K562 (cell line): Measurements from ENCODE around the gene MARVELD1. TPM values are rescaled to one million over a fixed set of nuclear protein-coding genes. Genes with fewer than 3 reads are reported as not detected.

Experiments
- ARNT ChIP-seq, 2 experiments: fragments of 450-650 bp; IDR thresholded peaks; 2 replicates each; pipeline ENCODE4 v1.6.1; 2016; ENCODE audit warnings: mild to moderate bottlenecking in 1 of 2
- BACH1 ChIP-seq: fragments of 200-800 bp; sonication (Bioruptor generic); IDR thresholded peaks from 2 replicates; pipeline ENCODE4 v1.6.1; 2016; ENCODE audit warnings: missing genetic modification characterization, missing compliant biosample characterization
- CBX3 ChIP-seq, 2 experiments: IDR thresholded peaks; 1 replicate in 1 of 2; 2 replicates in 1 of 2; pipeline ENCODE4 v1.6.1; 2012; ENCODE audit warnings: inconsistent platforms in 2 of 2, low read length in 2 of 2, borderline replicate concordance in 1 of 2, control low read depth in 1 of 2
- CSDE1 ChIP-seq, 2 experiments: fragments of 450-650 bp; IDR thresholded peaks; 2 replicates each; pipeline ENCODE4 v1.6.1; 2016; ENCODE audit warnings: mild to moderate bottlenecking in 1 of 2
- HMGXB4 ChIP-seq: sonication (generic); formaldehyde crosslinking; IDR thresholded peaks from 2 replicates; pipeline ENCODE4 v1.8.1; 2023; ENCODE audit warnings: mild to moderate bottlenecking, missing genetic modification reagents
- L3MBTL2 ChIP-seq: fragments of 450-650 bp; IDR thresholded peaks from 2 replicates; pipeline ENCODE4 v1.6.1; 2016; ENCODE audit warnings: mild to moderate bottlenecking, moderate library complexity
- MITF ChIP-seq: IDR thresholded peaks from 2 replicates; pipeline ENCODE4 v1.6.1; 2014; ENCODE audit warnings: antibody characterized with exemption
- NFATC3 ChIP-seq: fragments of 450-650 bp; IDR thresholded peaks from 2 replicates; pipeline ENCODE4 v1.6.1; 2017; ENCODE audit warnings: mild to moderate bottlenecking
- NFE2L1 ChIP-seq: fragments of 450-650 bp; IDR thresholded peaks from 2 replicates; pipeline ENCODE4 v1.6.1; 2016; ENCODE audit warnings: missing genetic modification characterization, low read depth, mild to moderate bottlenecking, missing compliant biosample characterization, moderate library complexity, borderline replicate concordance
- NONO ChIP-seq, 2 experiments: fragments of 200-400 bp in 1 of 2; fragments of 450-650 bp in 1 of 2; formaldehyde crosslinking in 1 of 2; IDR thresholded peaks; 2 replicates each; pipeline ENCODE4 v1.6.1; 2017; ENCODE audit warnings: low read depth in 2 of 2, mild to moderate bottlenecking in 2 of 2, moderate library complexity in 2 of 2, low read length in 1 of 2
- NR2C1 ChIP-seq, 2 experiments: fragments of 450-650 bp; IDR thresholded peaks; 2 replicates each; pipeline ENCODE4 v1.6.1; 2017; ENCODE audit warnings: mild to moderate bottlenecking in 2 of 2, antibody characterized with exemption in 1 of 2, inconsistent platforms in 1 of 2, missing compliant biosample characterization in 1 of 2, missing genetic modification characterization in 1 of 2
- PHF8 ChIP-seq: fragments of 200-600 bp; sonication (generic); IDR thresholded peaks from 2 replicates; pipeline ENCODE4 v1.6.1; 2012; ENCODE audit warnings: mixed run types, mild to moderate bottlenecking, inconsistent platforms, low read length, moderate library complexity, borderline replicate concordance
- SIX5 ChIP-seq, 2 experiments: IDR thresholded peaks; 2 replicates each; pipeline ENCODE4 v1.6.1; 2011; ENCODE audit warnings: low read length in 2 of 2, borderline replicate concordance in 1 of 2, low read depth in 1 of 2, mild to moderate bottlenecking in 1 of 2, moderate library complexity in 1 of 2; ENCODE audit not compliant: insufficient read depth in 1 of 2
- SRSF1 ChIP-seq: fragments of 200-400 bp; formaldehyde crosslinking; IDR thresholded peaks from 2 replicates; pipeline ENCODE4 v1.6.1; 2017; ENCODE audit warnings: mild to moderate bottlenecking, low read depth, low read length, moderate library complexity
- ZHX1 ChIP-seq: fragments of 150-350 bp; conservative IDR thresholded peaks from 2 replicates; pipeline ENCODE4 v1.6.1; 2014; ENCODE audit warnings: low read length
- ZMIZ1 ChIP-seq, 2 experiments: fragments of 150-350 bp in 1 of 2; IDR thresholded peaks; 2 replicates each; pipeline ENCODE4 v1.6.1; 2012 to 2016; ENCODE audit warnings: low read depth in 2 of 2, low read length in 2 of 2, mild to moderate bottlenecking in 1 of 2, moderate library complexity in 1 of 2
- ZNF431 ChIP-seq: sonication (generic); formaldehyde crosslinking; IDR thresholded peaks from 2 replicates; pipeline ENCODE4 v1.8.0; 2022; ENCODE audit warnings: mild to moderate bottlenecking, missing genetic modification reagents
- ZSCAN32 ChIP-seq: fragments of 450-650 bp; formaldehyde crosslinking; IDR thresholded peaks from 2 replicates; pipeline ENCODE4 v1.4.0; 2020; ENCODE audit warnings: mild to moderate bottlenecking, moderate library complexity
- polyA plus RNA-seq, 8 experiments: library from polyadenylated mRNA; depleted of rRNA in 4 of 8; stranded (reverse) in 5 of 8; unstranded in 3 of 8; fragments of >200 nt; fragmentation: Nextera tagmentation in 2 of 8; fragmentation: Illumina TruSeq in 1 of 8; extraction: Ambion mirVana in 2 of 8; extraction: Trizol in 1 of 8; gene quantifications; 2 replicates each; pipeline versions ENCODE4 v1.2.1 to v1.2.3, GENCODE V29; 2011 to 2014; ENCODE audit warnings: inconsistent platforms in 1 of 8, missing spikeins in 1 of 8
- total RNA-seq, 7 experiments: library from RNA; depleted of rRNA in 6 of 7; stranded (reverse); fragments of >200 nt in 6 of 7; fragmentation: Illumina TruSeq in 2 of 7; extraction: Trizol in 2 of 7; gene quantifications; 2 replicates each; pipeline versions ENCODE4 v1.2.1 to v1.2.3, GENCODE V29; 2011 to 2021; ENCODE audit warnings: low replicate concordance in 1 of 7

MARVELD1 gene
- total and polyA plus RNA-seq, 9 of the 15 experiments (the other 6 are each of a cell fraction or from before 2014, with no cell fraction given) = 2.7 to 12.5 (median 5.3) TPM

- TF ChIP-seq ZHX1 (no peak), CBX3 (IDR thresholded peaks at IDR 0.05; ENCODE audit: borderline replicate concordance in 1 of 2, low read length in 2 of 2) (peak in 1 of 2 experiments; percentile 24; a peak in 1 of 3 replicates), ZNF431 (no peak), HMGXB4 (CRISPR knock-in tag) (no peak), L3MBTL2 (peak; percentile 6; the same call in 1 of the 2 replicates), MITF (no peak), CSDE1 (IDR thresholded peaks at IDR 0.05) (no peak), SRSF1 (no peak), NR2C1 (IDR thresholded peaks at IDR 0.05) (peak; percentile 63), NR2C1 (tag; IDR thresholded peaks at IDR 0.05) (peak; percentile 75), ZSCAN32 (CRISPR knock-in tag) (no peak), SIX5 (IDR thresholded peaks at IDR 0.05; ENCODE audit: borderline replicate concordance in 1 of 2, insufficient read depth in 1 of 2, low read depth in 1 of 2, low read length in 2 of 2) (no peak), NONO (IDR thresholded peaks at IDR 0.05; ENCODE audit: low read depth in 2 of 2, low read length in 1 of 2) (0 out of 4 replicates have a peak, but pooled peaks of 1 of the 2 experiments have one; percentile 21), NFATC3 (peak; percentile 59; the same call in 1 of the 2 replicates), ZMIZ1 (IDR thresholded peaks at IDR 0.05; ENCODE audit: low read depth in 2 of 2, low read length in 2 of 2) (peak in 1 of 2 experiments; percentile 54; a peak in 1 of 4 replicates), PHF8 (no peak), NFE2L1 (tag) (no peak), BACH1 (tag) (no peak), ARNT (IDR thresholded peaks at IDR 0.05) (peak; percentile 32 to 79; a peak in 2 of 4 replicates)
These were observed 49.2 kb upstream of the MARVELD1 start (continued) for GRCh38 chr10:97664282-97664850.
